Stimulated activated CD4-positive, alpha-beta T cell treated with anti-CD3 and anti-CD28 coated beads, Interleukin-2, amount 100 ng/mL, for 24 hours (primary cell): ENCODE measurements around the gene PRR29.
"Not testable (repeated sequence)": the region's sequence is repeated elsewhere in the genome, so short reads cannot be mapped to it uniquely, and the experiment has no call there.

Source experiments
- DNase-seq, 2 donors: peaks; one replicate each; pipeline ENCODE4 v3.0.0-alpha.2; 2020

PRR29 gene

GRCh38 chr17:63975541-63976092 is 22.5 kb upstream of the PRR29 start:
- no peak for DNase-seq

GRCh38 chr17:63976702-63977101 is 21.4 kb upstream of the PRR29 start:
- no peak for DNase-seq

GRCh38 chr17:63978272-63979200 is 19.6 kb upstream of the PRR29 start:
- DNase-seq: no peak

- DNase-seq: not testable (repeated sequence)
Measured at GRCh38 chr17:63982641-63983040, 15.5 kb upstream of the PRR29 start.

GRCh38 chr17:63983320-63983719 is 14.8 kb upstream of the PRR29 start:
- no peak for DNase-seq

- DNase-seq: no peak
Measured at GRCh38 chr17:63984236-63984635, 13.9 kb upstream of the PRR29 start.

- DNase-seq: peak; percentile 45 to 54
Measured at GRCh38 chr17:63984651-63985386, 13.3 kb upstream of the PRR29 start.

- DNase-seq: no peak
Measured at GRCh38 chr17:63985387-63986140, 12.6 kb upstream of the PRR29 start.

GRCh38 chr17:63986821-63987220 is 11.3 kb upstream of the PRR29 start:
- DNase-seq: no peak

- no peak for DNase-seq
Measured at GRCh38 chr17:63987221-63988126, 10.7 kb upstream of the PRR29 start.

GRCh38 chr17:63988127-63988478 is 10.0 kb upstream of the PRR29 start:
- DNase-seq: no peak

- DNase-seq: no peak
Measured at GRCh38 chr17:63988741-63989621, 9.2 kb upstream of the PRR29 start.

- no peak for DNase-seq
Measured at GRCh38 chr17:63989622-63990345, 8.4 kb upstream of the PRR29 start.

- DNase-seq: no peak
Measured at GRCh38 chr17:63991611-63992010, 6.5 kb upstream of the PRR29 start.

GRCh38 chr17:63993368-63993985 is 4.7 kb upstream of the PRR29 start:
- DNase-seq: no peak

GRCh38 chr17:63995626-63996025 is 2.5 kb upstream of the PRR29 start:
- DNase-seq: no peak

GRCh38 chr17:63996430-63997182 is 1.5 kb upstream of the PRR29 start:
- no peak for DNase-seq

- no peak for DNase-seq
Measured at GRCh38 chr17:63997341-63998048, 656 bp upstream of the PRR29 start.
